Heart right ventricle (tissue), 16 donors: ENCODE results near the gene DENND11. TPM values are rescaled to one million over a fixed set of nuclear protein-coding genes. Genes with fewer than 3 reads are reported as not detected.
A peak's percentile ranks its signal among the peaks of the same experiment; 100 is the strongest.

Source experiments
- ATAC-seq, 8 donors: fragments of 200-7000 bp; cut with Tn5 transposase; one replicate each; pipeline ENCODE4 v1.9.1; 2020; ENCODE audit warnings: mild to moderate bottlenecking in 8 of 8, moderate library complexity in 8 of 8, moderate number of reproducible peaks in 1 of 8
- DNase-seq, 2 donors: peaks; one replicate each; pipeline ENCODE4 v3.0.0-alpha.2; 2020
- H3K27ac ChIP-seq, 10 donors: fragments of 200-600 bp; sonication (generic) in 2 of 10; one replicate each; pipeline versions ENCODE4 v1.5.0 to v1.8.0; 2020 to 2022; ENCODE audit warnings: mild to moderate bottlenecking in 3 of 10
- H3K27me3 ChIP-seq, 7 donors: fragments of 200-600 bp; one replicate each; pipeline ENCODE4 v1.8.0; 2021 to 2022; ENCODE audit warnings: mild to moderate bottlenecking in 2 of 7
- H3K36me3 ChIP-seq, 9 donors: fragments of 200-600 bp; sonication (generic) in 1 of 9; one replicate each; pipeline versions ENCODE4 v1.5.0 to v1.8.0; 2020 to 2022; ENCODE audit warnings: mild to moderate bottlenecking in 2 of 9
- H3K4me1 ChIP-seq, 9 donors: fragments of 200-600 bp; sonication (generic) in 1 of 9; one replicate each; pipeline versions ENCODE4 v1.5.0 to v1.8.0; 2020 to 2022; ENCODE audit warnings: mild to moderate bottlenecking in 4 of 9
- H3K4me3 ChIP-seq, 10 donors: fragments of 200-600 bp; sonication (generic) in 2 of 10; one replicate each; pipeline versions ENCODE4 v1.5.0 to v1.8.0; 2020 to 2022; ENCODE audit warnings: mild to moderate bottlenecking in 7 of 10, moderate library complexity in 2 of 10
- H3K9me3 ChIP-seq, 11 donors: fragments of 200-600 bp in 10 of 11; sonication (generic) in 2 of 11; one replicate each; pipeline versions ENCODE4 v1.5.0 to v1.8.0; 2013 to 2022; ENCODE audit warnings: mild to moderate bottlenecking in 2 of 11, control low read depth in 1 of 11, moderate library complexity in 1 of 11
- CTCF ChIP-seq, 9 donors: fragments of 200-600 bp; sonication (generic) in 2 of 9; IDR thresholded peaks; one replicate each; pipeline versions ENCODE4 v1.5.0 to v1.8.0; 2021 to 2022; ENCODE audit warnings: antibody characterized with exemption in 9 of 9, mild to moderate bottlenecking in 5 of 9, moderate library complexity in 1 of 9
- WGBS, 2 donors: extraction: QIAGEN DNeasy Blood & Tissue Kit; methylation state at CpG; one replicate each; pipeline ENCODE4 v1.1.7; 2013; ENCODE audit warnings: inconsistent platforms in 1 of 2; 5-methylcytosine and 5-hydroxymethylcytosine counted together
- intact Hi-C, 10 donors: fragments of 100-400 bp; cut with DNase I; formaldehyde crosslinking; loops; one replicate each; pipeline versions ENCODE4 v1.11.1 to v1.14.2; 2022
- polyA plus RNA-seq, 2 donors: library from polyadenylated mRNA; stranded (reverse); fragments of 200-250 nt; gene quantifications; one replicate each; pipeline ENCODE4 v1.2.3, GENCODE V29; 2013
- total RNA-seq, 10 donors: library from RNA; stranded (reverse); fragmentation: NEBNext Ultra II Directional in 3 of 10; extraction: Animal tissue kit (Norgen Biotek cat#: 25700) in 3 of 10; gene quantifications; one replicate each; pipeline versions ENCODE4 v1.2.1 to v1.2.4, GENCODE V29; 2021 to 2023
- donor health status: Arrhythmogenic right ventricular cardiomyopathy.
- donor health status: ischemic (EF 13 %, LVEDD 7.1; RV severe dilation, severe dysfunction).
- donor health status: healthy with polysubstance abuse.
- donor health status: DM: no; HTN: yes; CAD: no.
- donor health status: DM: no; HTN: no; CAD: no.
- donor health status: ischemic (EF 25% LVEDD 6.9; RV normal size, moderate dysfunction).
- donor health status: ischemic (EF 25% LVEDD 5.7; RV mildly dilated, moderate dysfunction).
- donor health status: healthy.
- donor health status: DM: yes; HTN: yes; CAD: no.
- donor health status: Ischemic cardiomyopathy.
- donor health status: ischemic (EF 35%, LVEDD 5.7; RV mildly dilated, moderate dysfunction).
- donor health status: nonischemic (EF 11% LVEDD 7.7; RV severe dilation, severe dysfunction).
- donor health status: DM: yes; HTN: yes; CAD: no.
- donor health status: PGD.
- donor health status: ischemic (EF 29% LVEDD 5.4; RV normal size, mild dysfunction).
- donor health status: nonischemic (EF 23%, LVEDD 6.1; RV moderate dilation, normal function).

DENND11 gene
- total and polyA plus RNA-seq, 12 donors: 2.7 to 11.5 (median 8.0) TPM

GRCh38 chr7:141668853-141669252 lies 33.1 kb downstream of the DENND11 start:
- Histone ChIP-seq H3K4me3 (no peak overlapping the region), H3K27ac (no peak overlapping the region), H3K4me1 (peaks cover 0 to 26% (median 5%) of the 10 kb centered on the region in 9 donors), H3K36me3 (peaks cover 0 to 63% (median 10%) of the 10 kb centered on the region in 9 donors), H3K9me3 (no peaks in the 10 kb centered on the region), H3K27me3 (no peaks in the 10 kb centered on the region)
- no peak for TF ChIP-seq CTCF (IDR thresholded peaks at IDR 0.05)
- 87 to 88% methylated on average over 2 of the region's 2 CpGs for WGBS, 2 donors
- DNase-seq (no peak), ATAC-seq (no peak)
- intact Hi-C loops: loop anchor here in 1 of 10 donors (10.0 kb wide), 1 partner anchor 66 kb away; the partner anchor contains the start of gene SSBP1

- 90 to 95% methylated on average over 4 of the region's 4 CpGs for WGBS, 2 donors
- Histone ChIP-seq H3K9me3 (no peaks in the 10 kb centered on the region), H3K4me3 (no peak overlapping the region), H3K27ac (no peak overlapping the region), H3K27me3 (no peaks in the 10 kb centered on the region), H3K36me3 (peaks cover 0 to 74% (median 13%) of the 10 kb centered on the region in 9 donors), H3K4me1 (peaks cover 0 to 29% (median 0%) of the 10 kb centered on the region in 9 donors)
- no peak for DNase-seq
- intact Hi-C loops: loop anchor here in 1 of 10 donors (10.0 kb wide), 1 partner anchor 69 kb away; the partner anchor contains the start of gene SSBP1
- ATAC-seq: no peak
- no peak for TF ChIP-seq CTCF (IDR thresholded peaks at IDR 0.05)
Measured at GRCh38 chr7:141666071-141666470, 35.9 kb downstream of the DENND11 start.

- Histone ChIP-seq H3K4me3 (no peak overlapping the region), H3K4me1 (peaks cover 0 to 35% (median 0%) of the 10 kb centered on the region in 9 donors), H3K27me3 (no peaks in the 10 kb centered on the region), H3K9me3 (no peaks in the 10 kb centered on the region), H3K27ac (no peak overlapping the region), H3K36me3 (peaks cover 0 to 74% (median 19%) of the 10 kb centered on the region in 9 donors)
- DNase-seq (no peak), ATAC-seq (peak in 1 of 8 donors; percentile 45)
- WGBS, 2 donors: 90% methylated on average over 18 of the region's 18 CpGs
- TF ChIP-seq CTCF (IDR thresholded peaks at IDR 0.05): no peak
- intact Hi-C loops: loop anchor here in 1 of 10 donors (10.0 kb wide), 1 partner anchor 69 kb away; the partner anchor contains the start of gene SSBP1
Measured at GRCh38 chr7:141665208-141666035, 36.5 kb downstream of the DENND11 start.

- H3K27ac ChIP-seq: no peak overlapping the region
- WGBS, 2 donors: 92 to 93% methylated on average over 6 of the region's 6 CpGs
- peaks cover 0 to 80% (median 25%) of the 10 kb centered on the region in 9 donors for H3K36me3 ChIP-seq
- H3K27me3 ChIP-seq: no peaks in the 10 kb centered on the region
- no peak for DNase-seq
- no peaks in the 10 kb centered on the region for H3K9me3 ChIP-seq
- intact Hi-C loops: loop anchor here in 1 of 10 donors (10.0 kb wide), 1 partner anchor 70 kb away; the partner anchor contains the start of gene SSBP1
- no peak for ATAC-seq
- H3K4me1 ChIP-seq: peaks cover 0 to 43% (median 0%) of the 10 kb centered on the region in 9 donors
- no peak for TF ChIP-seq CTCF (IDR thresholded peaks at IDR 0.05)
- no peak overlapping the region for H3K4me3 ChIP-seq
Measured at GRCh38 chr7:141664450-141664849, 37.5 kb downstream of the DENND11 start.
